SK-N-SH (cell line): ENCODE data around the gene TMEM147. TPM values are rescaled to one million over a fixed set of nuclear protein-coding genes. Genes with fewer than 3 reads are reported as not detected.
A peak's percentile ranks its signal among the peaks of the same experiment; 100 is the strongest.

ENCODE experiments used
- CTCF ChIA-PET: fragments of 300-600, 350-600 bp; formaldehyde crosslinking; extraction: SDS; loops from one replicate; lab custom pipeline; 2021; lab: Yijun Ruan, JAX
- POLR2A ChIA-PET: fragments of 350-600 bp; sonication (Branson Sonifier 250); formaldehyde crosslinking; extraction: SDS; loops from one replicate; lab custom pipeline; 2020; ENCODE audit warnings: antibody characterized with exemption, inconsistent platforms; lab: Yijun Ruan, JAX
- DNase-seq: peaks from one replicate; pipeline ENCODE4 v3.0.0; 2012
- H2AFZ ChIP-seq: fragments of 200-600 bp; sonication (generic); 2 replicates; pipeline ENCODE4 v1.8.1; 2016; ENCODE audit warnings: antibody characterized with exemption, mild to moderate bottlenecking, low read depth
- H3F3A ChIP-seq: fragments of 200-600 bp; sonication (generic); replicated peaks from 2 replicates; pipeline ENCODE3; 2016; ENCODE audit warnings: antibody characterized with exemption, mild to moderate bottlenecking; ENCODE audit not compliant: insufficient read depth
- H3K27ac ChIP-seq, 2 experiments: fragments of 200-500 bp in 1 of 2; fragments of 200-600 bp in 1 of 2; sonication (Bioruptor generic) in 1 of 2; sonication (generic), shearing (Covaris generic) in 1 of 2; 2 replicates each; pipeline versions ENCODE4 v1.5.1 to v1.6.1; 2014 to 2016; ENCODE audit warnings: low read depth in 2 of 2, inconsistent platforms in 1 of 2, low read length in 1 of 2, mild to moderate bottlenecking in 1 of 2, mixed read lengths in 1 of 2
- H3K27me3 ChIP-seq: fragments of 200-600 bp; sonication (generic), shearing (Covaris generic); 2 replicates; pipeline ENCODE4 v1.6.1; 2016; ENCODE audit warnings: mixed run types; ENCODE audit not compliant: insufficient read depth
- H3K36me3 ChIP-seq, 2 experiments: fragments of 200-500 bp in 1 of 2; fragments of 200-600 bp in 1 of 2; sonication (Bioruptor generic) in 1 of 2; sonication (generic) in 1 of 2; replicated peaks in 1 of 2; 2 replicates each; pipeline versions ENCODE3 to v1.5.1; 2014 to 2016; ENCODE audit warnings: low read length in 1 of 2, mild to moderate bottlenecking in 1 of 2; ENCODE audit not compliant: insufficient read depth in 2 of 2, control insufficient read depth in 1 of 2
- H3K4me1 ChIP-seq, 2 experiments: fragments of 200-500 bp in 1 of 2; fragments of 200-600 bp in 1 of 2; sonication (Bioruptor generic) in 1 of 2; sonication (generic), shearing (Covaris generic) in 1 of 2; 2 replicates each; pipeline versions ENCODE4 v1.5.1 to v1.6.1; 2014 to 2016; ENCODE audit warnings: low read depth in 1 of 2, low read length in 1 of 2, mixed run types in 1 of 2; ENCODE audit not compliant: insufficient read depth in 2 of 2, control insufficient read depth in 1 of 2
- H3K4me2 ChIP-seq: fragments of 200-600 bp; sonication (generic), shearing (Covaris generic); 2 replicates; pipeline ENCODE4 v1.6.1; 2017; ENCODE audit warnings: mixed run types
- H3K4me3 ChIP-seq, 2 experiments: fragments of 200-500 bp in 1 of 2; fragments of 200-600 bp in 1 of 2; sonication (Bioruptor generic) in 1 of 2; sonication (generic), shearing (Covaris generic) in 1 of 2; 2 replicates each; pipeline versions ENCODE4 v1.5.1 to v1.8.1; 2014 to 2016; ENCODE audit warnings: low read depth in 2 of 2, inconsistent platforms in 1 of 2, low read length in 1 of 2, mild to moderate bottlenecking in 1 of 2, mixed read lengths in 1 of 2, moderate library complexity in 1 of 2
- H3K79me2 ChIP-seq: fragments of 200-600 bp; sonication (generic); 2 replicates; pipeline ENCODE4 v1.8.1; 2017; ENCODE audit warnings: mild to moderate bottlenecking; ENCODE audit not compliant: insufficient read depth
- H3K9ac ChIP-seq: fragments of 200-600 bp; sonication (generic); 2 replicates; pipeline ENCODE4 v1.6.1; 2017; ENCODE audit warnings: mixed run types
- H3K9me2 ChIP-seq: fragments of 200-600 bp; sonication (generic); 2 replicates; pipeline ENCODE4 v1.6.1; 2017; ENCODE audit warnings: mixed run types
- H3K9me3 ChIP-seq: fragments of 200-600 bp; sonication (generic); 2 replicates; pipeline ENCODE4 v1.6.1; 2017; ENCODE audit warnings: mixed run types, mild to moderate bottlenecking, moderate library complexity
- H4K20me1 ChIP-seq: fragments of 200-600 bp; sonication (generic); 2 replicates; pipeline ENCODE4 v1.6.1; 2017; ENCODE audit warnings: mild to moderate bottlenecking, mixed run types; ENCODE audit not compliant: insufficient read depth
- EZH2phosphoT487 ChIP-seq: fragments of 200-600 bp; sonication (generic); IDR thresholded peaks from 2 replicates; pipeline ENCODE4 v1.6.1; 2017; ENCODE audit warnings: low read depth, mixed run types, mild to moderate bottlenecking, antibody characterized with exemption, moderate library complexity, borderline replicate concordance
- FOSL2 ChIP-seq: IDR thresholded peaks from 2 replicates; pipeline ENCODE4 v1.4.0; 2012; ENCODE audit warnings: low read depth, mild to moderate bottlenecking, moderate library complexity, borderline replicate concordance
- FOXJ3 ChIP-seq: sonication (generic); formaldehyde crosslinking; IDR thresholded peaks from 2 replicates; pipeline ENCODE4 v1.5.1; 2020; ENCODE audit warnings: mild to moderate bottlenecking, missing genetic modification reagents
- FOXM1 ChIP-seq: IDR thresholded peaks from 2 replicates; pipeline ENCODE4 v1.4.0; 2012; ENCODE audit warnings: low read depth, mild to moderate bottlenecking
- GATA2 ChIP-seq: sonication (generic); formaldehyde crosslinking; IDR thresholded peaks from 2 replicates; pipeline ENCODE4 v1.5.0; 2020; ENCODE audit warnings: mild to moderate bottlenecking, missing genetic modification reagents
- POLR2AphosphoS5 ChIP-seq: IDR thresholded peaks from 2 replicates; pipeline ENCODE4 v1.6.1; 2012; ENCODE audit warnings: low read depth, low read length
- RCOR1 ChIP-seq: fragments of 150-350 bp; IDR thresholded peaks from 2 replicates; pipeline ENCODE4 v1.6.1; 2017; ENCODE audit warnings: antibody characterized with exemption, low read length
- RXRA ChIP-seq: IDR thresholded peaks from 2 replicates; pipeline ENCODE4 v1.4.0; 2012; ENCODE audit warnings: low read depth, mild to moderate bottlenecking, borderline replicate concordance
- SIN3A ChIP-seq: IDR thresholded peaks from 2 replicates; pipeline ENCODE4 v1.6.1; 2012; ENCODE audit warnings: low read depth, mild to moderate bottlenecking, low read length, moderate library complexity, borderline replicate concordance
- SMC3 ChIP-seq: IDR thresholded peaks from 2 replicates; pipeline ENCODE4 v1.6.1; 2012; ENCODE audit warnings: low read depth, low read length, improper control_type of control experiment
- WGBS: methylation state at CpG from one replicate; pipeline ENCODE4 v1.1.6; 2017; ENCODE audit warnings: low lambda C conversion rate; 5-methylcytosine and 5-hydroxymethylcytosine counted together
- polyA plus RNA-seq, 3 experiments: library from polyadenylated mRNA; depleted of rRNA; stranded (reverse); fragments of >200 nt; gene quantifications; 2 replicates each; pipeline ENCODE4 v1.2.3, GENCODE V29; 2012
- TF ChIP-seq, protein P1 (sequence below): fragments of 200-600 bp; sonication (generic); IDR thresholded peaks from 2 replicates; pipeline ENCODE4 v1.6.1; 2017; ENCODE audit warnings: antibody characterized with exemption, mild to moderate bottlenecking, moderate library complexity
- TF ChIP-seq, protein P2 (sequence below): IDR thresholded peaks from 2 replicates; pipeline ENCODE4 v1.4.0; 2012; ENCODE audit warnings: low read depth, borderline replicate concordance

TMEM147 gene
- polyA plus RNA-seq, 1 of the 3 experiments (the other 2 are of a cell fraction), result 202 TPM

DNA sequence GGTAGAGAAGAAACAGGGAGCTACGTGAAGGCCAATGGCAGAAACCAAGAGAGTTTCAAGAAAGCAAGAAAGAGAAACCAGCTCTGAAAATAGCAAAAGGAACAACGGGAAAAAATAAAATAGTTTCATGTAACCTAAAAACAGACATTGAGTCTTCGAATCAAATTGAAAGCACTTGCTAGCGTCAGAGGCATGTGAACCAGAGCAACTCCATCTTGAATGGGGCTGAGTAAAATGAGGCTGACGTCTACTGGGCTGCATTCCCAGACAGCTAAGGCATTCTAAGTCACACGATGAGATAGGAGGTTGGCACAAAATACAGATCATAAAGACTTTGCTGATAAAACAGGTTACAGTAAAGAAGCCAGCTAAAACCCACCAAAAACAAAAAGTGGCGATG, 33.3 kb downstream of the TMEM147 start:
- WGBS, result 14% methylated on average over 7 of the region's 7 CpGs
- Histone ChIP-seq H3F3A (no peaks in the 10 kb centered on the region), H3K9me2 (no peaks in the 10 kb centered on the region), H3K4me1 (no peaks in the 10 kb centered on the region), H3K9ac (no peak overlapping the region), H2AFZ (no peak overlapping the region)
- no peak for DNase-seq
- CTCF ChIA-PET, result no interaction called here
- no peak for TF ChIP-seq FOXJ3 (CRISPR knock-in tag)
- no peak for TF ChIP-seq SMC3
- TF ChIP-seq, all 33 proteins: peak for 0
- Histone ChIP-seq H3K4me3 (no peak overlapping the region), H4K20me1 (no peaks in the 10 kb centered on the region), H3K27ac (no peak overlapping the region), H3K36me3 (no peaks in the 10 kb centered on the region), H3K27me3 (peaks cover 3% of the 10 kb centered on the region), H3K4me2 (no peak overlapping the region), H3K79me2 (no peaks in the 10 kb centered on the region), H3K9me3 (no peaks in the 10 kb centered on the region)
- POLR2A ChIA-PET, result no interaction called here

DNA sequence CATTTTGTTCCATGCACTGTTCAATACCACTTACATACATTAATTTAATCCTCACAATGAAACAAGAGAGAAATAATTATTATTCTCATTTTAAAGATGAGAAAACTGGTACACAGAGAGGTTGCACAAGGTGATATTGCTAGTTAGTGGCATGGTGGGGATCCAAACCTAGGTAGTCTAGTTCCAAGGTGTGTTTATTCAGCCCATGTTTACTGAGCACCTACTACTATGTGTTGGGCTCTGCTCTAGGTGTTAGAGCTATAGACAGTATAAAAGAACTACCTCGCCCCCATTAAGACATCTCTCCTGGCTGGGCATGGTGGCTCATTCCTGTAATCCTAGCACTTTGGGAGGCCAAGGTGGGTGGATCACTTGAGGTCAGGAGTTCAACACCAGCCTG, 37.3 kb downstream of the TMEM147 start:
- WGBS, result 0% methylated on average over 1 of the region's 1 CpG
- H2AFZ ChIP-seq, result no peak overlapping the region
- no peaks in the 10 kb centered on the region for H3K79me2 ChIP-seq
- no peak overlapping the region for H3K27ac ChIP-seq
- no peak overlapping the region for H3K4me2 ChIP-seq
- H3K9ac ChIP-seq, result no peak overlapping the region
- no peaks in the 10 kb centered on the region for H3K36me3 ChIP-seq
- H3K4me1 ChIP-seq, result no peaks in the 10 kb centered on the region
- CTCF ChIA-PET, result interaction anchor here (1.2 kb wide), 1 partner anchor 34 kb away, joined by 3 read pairs; no protein-coding TSS in a partner anchor
- H3K4me3 ChIP-seq, result no peak overlapping the region
- peaks cover 26% of the 10 kb centered on the region for H3K27me3 ChIP-seq
- no peak for DNase-seq
- no peaks in the 10 kb centered on the region for H4K20me1 ChIP-seq
- H3F3A ChIP-seq, result no peaks in the 10 kb centered on the region
- TF ChIP-seq SIN3A (no peak), EZH2phosphoT487 (no peak)
- TF ChIP-seq, protein P1, sequence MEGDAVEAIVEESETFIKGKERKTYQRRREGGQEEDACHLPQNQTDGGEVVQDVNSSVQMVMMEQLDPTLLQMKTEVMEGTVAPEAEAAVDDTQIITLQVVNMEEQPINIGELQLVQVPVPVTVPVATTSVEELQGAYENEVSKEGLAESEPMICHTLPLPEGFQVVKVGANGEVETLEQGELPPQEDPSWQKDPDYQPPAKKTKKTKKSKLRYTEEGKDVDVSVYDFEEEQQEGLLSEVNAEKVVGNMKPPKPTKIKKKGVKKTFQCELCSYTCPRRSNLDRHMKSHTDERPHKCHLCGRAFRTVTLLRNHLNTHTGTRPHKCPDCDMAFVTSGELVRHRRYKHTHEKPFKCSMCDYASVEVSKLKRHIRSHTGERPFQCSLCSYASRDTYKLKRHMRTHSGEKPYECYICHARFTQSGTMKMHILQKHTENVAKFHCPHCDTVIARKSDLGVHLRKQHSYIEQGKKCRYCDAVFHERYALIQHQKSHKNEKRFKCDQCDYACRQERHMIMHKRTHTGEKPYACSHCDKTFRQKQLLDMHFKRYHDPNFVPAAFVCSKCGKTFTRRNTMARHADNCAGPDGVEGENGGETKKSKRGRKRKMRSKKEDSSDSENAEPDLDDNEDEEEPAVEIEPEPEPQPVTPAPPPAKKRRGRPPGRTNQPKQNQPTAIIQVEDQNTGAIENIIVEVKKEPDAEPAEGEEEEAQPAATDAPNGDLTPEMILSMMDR, result no peak
- TF ChIP-seq, all 33 proteins: peak for 0
- H3K9me3 ChIP-seq, result no peaks in the 10 kb centered on the region
- POLR2A ChIA-PET, result no interaction called here
- no peaks in the 10 kb centered on the region for H3K9me2 ChIP-seq

DNA sequence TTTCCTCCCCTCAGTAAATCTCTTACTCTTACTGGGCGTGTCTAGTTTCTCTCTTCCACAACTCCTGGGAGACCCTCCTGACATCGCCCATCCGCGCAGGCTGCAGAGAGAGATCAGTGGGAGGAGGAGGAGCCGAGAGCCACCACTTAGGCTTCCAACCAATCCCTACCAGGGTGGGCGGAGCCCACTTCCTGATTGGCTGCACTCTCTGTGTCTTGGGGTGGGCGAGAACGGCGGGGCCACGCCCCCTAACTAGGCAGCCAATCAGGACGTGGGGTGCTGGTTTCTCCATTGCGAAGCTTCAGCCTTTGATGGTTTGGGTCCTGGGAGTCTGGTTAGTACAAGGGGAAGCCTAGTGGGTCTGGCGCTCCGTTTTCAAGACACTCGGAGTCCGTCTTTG, 40.4 kb downstream of the TMEM147 start, which contains the start of gene PMIS2:
Gene PMIS2 (plus strand): TSS at position 326 of the 400 bp plus-strand sequence. CDS start 87 bp downstream, outside the sequence.
- Histone ChIP-seq H3K27ac (no peak within 1 kb of the TSS), H3K27me3 (peaks cover 48% of the 10 kb centered on the region), H3K4me2 (no peak within 1 kb of the TSS), H3K9me2 (no peaks in the 10 kb centered on the region), H2AFZ (no peak within 1 kb of the TSS), H3K9me3 (no peaks in the 10 kb centered on the region), H3K36me3 (no peaks in the 10 kb centered on the region), H3K4me3 (no peak within 1 kb of the TSS), H4K20me1 (no peaks in the 10 kb centered on the region), H3K9ac (no peak within 1 kb of the TSS), H3K79me2 (no peaks in the 10 kb centered on the region), H3K4me1 (no peaks in the 10 kb centered on the region), H3F3A (no peaks in the 10 kb centered on the region)
- peak; percentile 64 for DNase-seq
- POLR2A ChIA-PET, result no interaction called here
- no peak for TF ChIP-seq EZH2phosphoT487
- TF ChIP-seq FOXJ3 (CRISPR knock-in tag), result no peak
- TF ChIP-seq POLR2AphosphoS5, result no peak
- TF ChIP-seq, protein P1, result no peak
- no peak for TF ChIP-seq GATA2 (CRISPR knock-in tag)
- no peak for TF ChIP-seq RXRA
- TF ChIP-seq FOSL2, result no peak
- TF ChIP-seq, protein P2, sequence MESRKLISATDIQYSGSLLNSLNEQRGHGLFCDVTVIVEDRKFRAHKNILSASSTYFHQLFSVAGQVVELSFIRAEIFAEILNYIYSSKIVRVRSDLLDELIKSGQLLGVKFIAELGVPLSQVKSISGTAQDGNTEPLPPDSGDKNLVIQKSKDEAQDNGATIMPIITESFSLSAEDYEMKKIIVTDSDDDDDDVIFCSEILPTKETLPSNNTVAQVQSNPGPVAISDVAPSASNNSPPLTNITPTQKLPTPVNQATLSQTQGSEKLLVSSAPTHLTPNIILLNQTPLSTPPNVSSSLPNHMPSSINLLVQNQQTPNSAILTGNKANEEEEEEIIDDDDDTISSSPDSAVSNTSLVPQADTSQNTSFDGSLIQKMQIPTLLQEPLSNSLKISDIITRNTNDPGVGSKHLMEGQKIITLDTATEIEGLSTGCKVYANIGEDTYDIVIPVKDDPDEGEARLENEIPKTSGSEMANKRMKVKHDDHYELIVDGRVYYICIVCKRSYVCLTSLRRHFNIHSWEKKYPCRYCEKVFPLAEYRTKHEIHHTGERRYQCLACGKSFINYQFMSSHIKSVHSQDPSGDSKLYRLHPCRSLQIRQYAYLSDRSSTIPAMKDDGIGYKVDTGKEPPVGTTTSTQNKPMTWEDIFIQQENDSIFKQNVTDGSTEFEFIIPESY, result no peak
- no peak for TF ChIP-seq FOXM1
- no peak for TF ChIP-seq RCOR1
- WGBS, result 46% methylated on average over 12 of the region's 16 CpGs
- CTCF ChIA-PET, result no interaction called here
